Gastroesophageal sphincter (tissue), 3 donors: ENCODE results near the gene DAGLB.

Experiments used
- EP300 ChIP-seq: sonication (generic); formaldehyde crosslinking; IDR thresholded peaks from one replicate; pipeline ENCODE4 v1.6.1; 2017; ENCODE audit warnings: antibody characterized with exemption, mild to moderate bottlenecking
- POLR2A ChIP-seq, 2 donors: fragments of 450-650 bp; IDR thresholded peaks; one replicate each; pipeline ENCODE4 v1.6.1; 2017; ENCODE audit warnings: antibody characterized with exemption in 2 of 2, mild to moderate bottlenecking in 2 of 2, moderate library complexity in 1 of 2
- POLR2AphosphoS5 ChIP-seq: sonication (generic); formaldehyde crosslinking; IDR thresholded peaks from one replicate; pipeline ENCODE4 v1.6.1; 2017; ENCODE audit warnings: antibody characterized with exemption
- TF ChIP-seq, protein P1 (sequence below), 4 experiments: fragments of 200-600 bp in 2 of 4; fragments of 450-650 bp in 2 of 4; sonication (generic) in 1 of 4; IDR thresholded peaks; one replicate each; pipeline ENCODE4 v1.5.1; 2017 to 2019; ENCODE audit warnings: antibody characterized with exemption in 4 of 4, mild to moderate bottlenecking in 2 of 4, moderate library complexity in 2 of 4

- TF ChIP-seq, protein P1, sequence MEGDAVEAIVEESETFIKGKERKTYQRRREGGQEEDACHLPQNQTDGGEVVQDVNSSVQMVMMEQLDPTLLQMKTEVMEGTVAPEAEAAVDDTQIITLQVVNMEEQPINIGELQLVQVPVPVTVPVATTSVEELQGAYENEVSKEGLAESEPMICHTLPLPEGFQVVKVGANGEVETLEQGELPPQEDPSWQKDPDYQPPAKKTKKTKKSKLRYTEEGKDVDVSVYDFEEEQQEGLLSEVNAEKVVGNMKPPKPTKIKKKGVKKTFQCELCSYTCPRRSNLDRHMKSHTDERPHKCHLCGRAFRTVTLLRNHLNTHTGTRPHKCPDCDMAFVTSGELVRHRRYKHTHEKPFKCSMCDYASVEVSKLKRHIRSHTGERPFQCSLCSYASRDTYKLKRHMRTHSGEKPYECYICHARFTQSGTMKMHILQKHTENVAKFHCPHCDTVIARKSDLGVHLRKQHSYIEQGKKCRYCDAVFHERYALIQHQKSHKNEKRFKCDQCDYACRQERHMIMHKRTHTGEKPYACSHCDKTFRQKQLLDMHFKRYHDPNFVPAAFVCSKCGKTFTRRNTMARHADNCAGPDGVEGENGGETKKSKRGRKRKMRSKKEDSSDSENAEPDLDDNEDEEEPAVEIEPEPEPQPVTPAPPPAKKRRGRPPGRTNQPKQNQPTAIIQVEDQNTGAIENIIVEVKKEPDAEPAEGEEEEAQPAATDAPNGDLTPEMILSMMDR (IDR thresholded peaks at IDR 0.05), result no peak
- TF ChIP-seq POLR2A (IDR thresholded peaks at IDR 0.05) (no peak), EP300 (no peak), POLR2AphosphoS5 (no peak)
These were observed 34.1 kb downstream of the DAGLB start for GRCh38 chr7:6413637-6414036.
